Fibroblast of lung (primary cell): Measurements from ENCODE around the gene RUNX2. TPM values are rescaled to one million over a fixed set of nuclear protein-coding genes. Genes with fewer than 3 reads are reported as not detected.

Source experiments
- DNase-seq, 2 donors: peaks; one replicate each; pipeline versions ENCODE4 v3.0.0 to v3.0.0-alpha.2; 2010; ENCODE audit warnings: low read depth in 2 of 2
- H2AFZ ChIP-seq: 2 replicates; pipeline ENCODE4 v1.5.1; 2012; ENCODE audit warnings: low read length, control low read depth, inconsistent platforms
- H3K27ac ChIP-seq: 2 replicates; pipeline ENCODE4 v1.5.1; 2011; ENCODE audit warnings: low read length, control low read depth; ENCODE audit not compliant: insufficient read depth
- H3K27me3 ChIP-seq: 2 replicates; pipeline ENCODE4 v1.5.1; 2011; ENCODE audit warnings: mild to moderate bottlenecking, low read length; ENCODE audit not compliant: control insufficient read depth, insufficient read depth
- H3K36me3 ChIP-seq: 2 replicates; pipeline ENCODE4 v1.5.1; 2011; ENCODE audit warnings: low read length; ENCODE audit not compliant: control insufficient read depth, insufficient read depth
- H3K4me1 ChIP-seq: 2 replicates; pipeline ENCODE4 v1.5.1; 2011; ENCODE audit warnings: low read length; ENCODE audit not compliant: control insufficient read depth, insufficient read depth; ENCODE audit errors: extremely low read depth
- H3K4me2 ChIP-seq: 2 replicates; pipeline ENCODE4 v1.5.1; 2011; ENCODE audit warnings: low read length, control low read depth; ENCODE audit not compliant: insufficient read depth; ENCODE audit errors: extremely low read depth
- H3K4me3 ChIP-seq, 4 experiments: fragments of 200-600 bp in 1 of 4; sonication (generic) in 1 of 4; replicated peaks in 1 of 4; 2 replicates each; pipeline ENCODE4 v1.5.1; 2011 to 2016; ENCODE audit warnings: low read length in 4 of 4, low read depth in 3 of 4, mild to moderate bottlenecking in 3 of 4, control low read depth in 2 of 4, inconsistent platforms in 1 of 4, mixed read lengths in 1 of 4; ENCODE audit not compliant: insufficient read depth in 1 of 4; ENCODE audit errors: control extremely low read depth in 1 of 4
- H3K79me2 ChIP-seq: 2 replicates; pipeline ENCODE4 v1.5.1; 2012; ENCODE audit warnings: mild to moderate bottlenecking, low read length, inconsistent platforms; ENCODE audit not compliant: control insufficient read depth, insufficient read depth
- H3K9ac ChIP-seq: 2 replicates; pipeline ENCODE4 v1.5.1; 2011; ENCODE audit warnings: mild to moderate bottlenecking, low read length, control low read depth; ENCODE audit not compliant: insufficient read depth
- H3K9me3 ChIP-seq: 2 replicates; pipeline ENCODE4 v1.5.1; 2012; ENCODE audit warnings: low read depth, low read length; ENCODE audit not compliant: control insufficient read depth, insufficient read depth
- H4K20me1 ChIP-seq: 2 replicates; pipeline ENCODE4 v1.5.1; 2011; ENCODE audit warnings: low read length; ENCODE audit not compliant: control insufficient read depth, insufficient read depth; ENCODE audit errors: extremely low read depth
- CTCF ChIP-seq, 2 donors: IDR thresholded peaks in 1 of 2; conservative IDR thresholded peaks in 1 of 2; 1 replicate in 1 of 2; 2 replicates in 1 of 2; pipeline ENCODE4 v1.5.1; 2011 to 2012; ENCODE audit warnings: low read length in 2 of 2, control low read depth in 1 of 2, inconsistent platforms in 1 of 2, low read depth in 1 of 2, mild to moderate bottlenecking in 1 of 2
- EZH2 ChIP-seq: IDR thresholded peaks from 2 replicates; pipeline ENCODE4 v1.5.1; 2012; ENCODE audit warnings: low read length, control low read depth, mild to moderate bottlenecking; ENCODE audit errors: missing control alignments
- polyA plus RNA-seq, 2 donors: library from polyadenylated mRNA; depleted of rRNA in 1 of 2; stranded (reverse) in 1 of 2; unstranded in 1 of 2; fragments of >200 nt; gene quantifications; 2 replicates each; pipeline ENCODE4 v1.2.1, GENCODE V29; 2011 to 2012; ENCODE audit warnings: missing spikeins in 1 of 2
- total RNA-seq: library from RNA; depleted of rRNA; stranded (reverse); fragments of >200 nt; gene quantifications from 2 replicates; pipeline ENCODE4 v1.2.1, GENCODE V29; 2014

Gene RUNX2
- total and polyA plus RNA-seq, 2 donors (not counting 1 experiment from before 2014, with no cell fraction given) = 2.5 to 4.5 TPM

GRCh38 chr6:45705137-45705855, 377.2 kb downstream of the RUNX2 start:
- no peaks in the 10 kb centered on the region for H3K36me3 ChIP-seq
- H3K79me2 ChIP-seq = no peaks in the 10 kb centered on the region
- no peaks in the 10 kb centered on the region for H4K20me1 ChIP-seq
- no peak overlapping the region for H2AFZ ChIP-seq
- TF ChIP-seq EZH2 (no peak), CTCF (conservative IDR thresholded peaks at IDR 0.05 in 1 of 2, IDR thresholded peaks at IDR 0.05 in 1 of 2; ENCODE audit: low read depth in 1 of 2, low read length in 2 of 2) (no peak)
- no peak for DNase-seq
- H3K4me1 ChIP-seq = peaks cover 3% of the 10 kb centered on the region
- H3K9ac ChIP-seq = no peak overlapping the region
- no peaks in the 10 kb centered on the region for H3K27me3 ChIP-seq
- no peak overlapping the region for H3K4me2 ChIP-seq
- H3K27ac ChIP-seq = no peak overlapping the region
- H3K9me3 ChIP-seq = no peaks in the 10 kb centered on the region
- no peak overlapping the region for H3K4me3 ChIP-seq

- peaks cover 3% of the 10 kb centered on the region for H3K4me1 ChIP-seq
- H2AFZ ChIP-seq = no peak overlapping the region
- no peaks in the 10 kb centered on the region for H3K27me3 ChIP-seq
- H4K20me1 ChIP-seq = no peaks in the 10 kb centered on the region
- H3K4me3 ChIP-seq = no peak overlapping the region
- no peak overlapping the region for H3K27ac ChIP-seq
- no peak for DNase-seq
- H3K36me3 ChIP-seq = no peaks in the 10 kb centered on the region
- no peaks in the 10 kb centered on the region for H3K79me2 ChIP-seq
- H3K4me2 ChIP-seq = no peak overlapping the region
- H3K9me3 ChIP-seq = no peaks in the 10 kb centered on the region
- no peak overlapping the region for H3K9ac ChIP-seq
- TF ChIP-seq EZH2 = no peak
Observed at GRCh38 chr6:45706319-45706718, 378.2 kb downstream of the RUNX2 start.

- Histone ChIP-seq H3K27me3 (no peaks in the 10 kb centered on the region), H3K9me3 (no peaks in the 10 kb centered on the region), H3K4me3 (no peak overlapping the region), H3K79me2 (no peaks in the 10 kb centered on the region), H3K4me1 (peaks cover 3% of the 10 kb centered on the region), H3K27ac (no peak overlapping the region), H3K36me3 (no peaks in the 10 kb centered on the region), H3K9ac (no peak overlapping the region), H2AFZ (no peak overlapping the region), H4K20me1 (no peaks in the 10 kb centered on the region), H3K4me2 (no peak overlapping the region)
- TF ChIP-seq CTCF (conservative IDR thresholded peaks at IDR 0.05 in 1 of 2, IDR thresholded peaks at IDR 0.05 in 1 of 2; ENCODE audit: low read depth in 1 of 2, low read length in 2 of 2) (no peak), EZH2 (no peak)
- DNase-seq = no peak
Observed at GRCh38 chr6:45707176-45707575, 379.0 kb downstream of the RUNX2 start.
